Naive B cell (primary cell): Measurements from ENCODE around the gene TEX261. TPM values are rescaled to one million over a fixed set of nuclear protein-coding genes. Genes with fewer than 3 reads are reported as not detected.

Source experiments
- ATAC-seq, 2 donors: fragments of 150-1000 bp; cut with Tn5 transposase; 2 replicates each; pipeline ENCODE4 v1.10.0; 2021; ENCODE audit warnings: low read depth in 2 of 2, mild to moderate bottlenecking in 2 of 2, moderate library complexity in 2 of 2
- DNase-seq: peaks from one replicate; pipeline ENCODE4 v3.0.0; 2022
- H3K27ac Mint-ChIP-seq, 6 donors: one replicate each; pipeline ENCODE4 v1.8.0; 2020 to 2022; ENCODE audit warnings: mild to moderate bottlenecking in 6 of 6, mixed read lengths in 6 of 6, moderate library complexity in 5 of 6, inconsistent platforms in 2 of 6
- H3K27me3 Mint-ChIP-seq, 3 donors: one replicate each; pipeline ENCODE4 v1.8.0; 2021 to 2022; ENCODE audit warnings: mixed read lengths in 3 of 3, mild to moderate bottlenecking in 1 of 3
- H3K36me3 Mint-ChIP-seq, 2 donors: one replicate each; pipeline ENCODE4 v1.8.0; 2020 to 2022; ENCODE audit warnings: mixed read lengths in 2 of 2, inconsistent platforms in 1 of 2, mild to moderate bottlenecking in 1 of 2
- H3K4me1 Mint-ChIP-seq, 3 donors: one replicate each; pipeline ENCODE4 v1.8.0; 2020 to 2022; ENCODE audit warnings: mixed read lengths in 3 of 3, inconsistent platforms in 1 of 3, mild to moderate bottlenecking in 1 of 3, moderate library complexity in 1 of 3
- H3K4me3 Mint-ChIP-seq, 8 donors: one replicate each; pipeline ENCODE4 v1.8.0; 2020 to 2022; ENCODE audit warnings: mild to moderate bottlenecking in 8 of 8, mixed read lengths in 8 of 8, moderate library complexity in 8 of 8, inconsistent platforms in 2 of 8
- H3K9me3 Mint-ChIP-seq, 7 donors: one replicate each; pipeline ENCODE4 v1.8.0; 2020 to 2022; ENCODE audit warnings: mixed read lengths in 7 of 7, mild to moderate bottlenecking in 5 of 7, inconsistent platforms in 2 of 7, moderate library complexity in 1 of 7
- polyA plus RNA-seq, 6 donors: library from polyadenylated mRNA; unstranded; fragments of 300-500 nt; fragmentation: Illumina TruSeq; gene quantifications; one replicate each; pipeline ENCODE4 v1.2.3, GENCODE V29; 2021; ENCODE audit warnings: low read depth in 6 of 6

TEX261 gene
- polyA plus RNA-seq, 6 donors from 2014 or later, result 22.5 to 39.2 (median 31.4) TPM

- H3K4me3 Mint-ChIP-seq, result no peak overlapping the region
- peaks cover 0 to 1% (median 0%) of the 10 kb centered on the region in 7 donors for H3K9me3 Mint-ChIP-seq
- H3K36me3 Mint-ChIP-seq, result no peaks in the 10 kb centered on the region
- no peak overlapping the region for H3K27ac Mint-ChIP-seq
- DNase-seq (no peak), ATAC-seq (no peak)
- no peaks in the 10 kb centered on the region for H3K4me1 Mint-ChIP-seq
- H3K27me3 Mint-ChIP-seq, result peaks cover 21 to 60% (median 55%) of the 10 kb centered on the region in 3 donors
Measured at GRCh38 chr2:70939839-70940580, 54.7 kb downstream of the TEX261 start.

DNA sequence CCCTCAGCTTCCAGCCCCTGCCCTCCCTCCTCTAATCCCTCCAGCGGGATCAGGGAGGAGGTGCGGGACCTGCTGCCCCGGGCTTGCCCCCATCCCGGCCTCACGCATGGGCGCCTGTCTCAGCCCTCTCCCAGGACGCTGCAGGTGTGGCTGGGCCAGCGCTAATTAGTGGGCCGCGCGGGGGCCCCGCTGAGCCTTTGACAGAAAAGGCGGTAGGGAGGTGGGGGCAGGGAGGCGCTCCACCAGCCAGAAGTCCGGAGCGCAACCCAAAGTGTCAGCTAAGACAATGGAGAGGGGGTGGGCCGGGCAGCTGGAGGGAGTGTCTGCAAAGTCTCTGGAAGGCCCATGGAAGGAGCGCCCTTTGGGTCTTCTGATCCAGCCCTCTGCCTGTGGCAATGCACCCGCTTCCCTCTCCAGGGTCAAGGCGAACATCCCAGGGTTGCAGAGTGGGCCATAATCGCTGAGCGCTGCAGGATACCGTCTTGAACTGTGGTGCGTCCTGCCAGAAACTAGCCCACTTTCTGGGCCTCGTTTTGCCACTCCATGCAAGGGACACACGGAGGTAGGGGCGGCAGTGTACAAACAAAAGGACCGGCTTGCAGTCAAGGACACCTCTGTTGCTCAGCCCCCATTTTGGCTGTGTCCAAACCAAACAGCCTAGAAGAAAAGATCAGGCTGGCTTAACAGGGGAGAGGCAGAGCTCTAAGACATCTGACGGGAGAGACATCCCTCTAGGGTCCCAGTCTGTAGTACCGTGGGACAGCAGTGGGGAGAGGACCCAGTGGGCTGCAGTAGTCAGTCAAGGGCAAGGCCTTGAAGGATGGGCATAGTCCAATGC is 55.5 kb downstream of the TEX261 start:
- Mint-ChIP-seq H3K36me3 (no peaks in the 10 kb centered on the region), H3K27ac (no peak overlapping the region), H3K9me3 (peaks cover 0 to 1% (median 0%) of the 10 kb centered on the region in 7 donors), H3K4me3 (no peak overlapping the region), H3K4me1 (no peaks in the 10 kb centered on the region), H3K27me3 (peaks cover 23 to 54% (median 52%) of the 10 kb centered on the region in 3 donors)
- no peak for DNase-seq
- no peak for ATAC-seq

GRCh38 chr2:70938586-70938950 is 56.1 kb downstream of the TEX261 start:
- Mint-ChIP-seq H3K27me3 (peaks cover 23 to 49% (median 48%) of the 10 kb centered on the region in 3 donors), H3K4me3 (no peak overlapping the region), H3K36me3 (no peaks in the 10 kb centered on the region), H3K27ac (no peak overlapping the region), H3K4me1 (no peaks in the 10 kb centered on the region), H3K9me3 (peaks cover 0 to 1% (median 0%) of the 10 kb centered on the region in 7 donors)
- DNase-seq (no peak), ATAC-seq (no peak)

DNA sequence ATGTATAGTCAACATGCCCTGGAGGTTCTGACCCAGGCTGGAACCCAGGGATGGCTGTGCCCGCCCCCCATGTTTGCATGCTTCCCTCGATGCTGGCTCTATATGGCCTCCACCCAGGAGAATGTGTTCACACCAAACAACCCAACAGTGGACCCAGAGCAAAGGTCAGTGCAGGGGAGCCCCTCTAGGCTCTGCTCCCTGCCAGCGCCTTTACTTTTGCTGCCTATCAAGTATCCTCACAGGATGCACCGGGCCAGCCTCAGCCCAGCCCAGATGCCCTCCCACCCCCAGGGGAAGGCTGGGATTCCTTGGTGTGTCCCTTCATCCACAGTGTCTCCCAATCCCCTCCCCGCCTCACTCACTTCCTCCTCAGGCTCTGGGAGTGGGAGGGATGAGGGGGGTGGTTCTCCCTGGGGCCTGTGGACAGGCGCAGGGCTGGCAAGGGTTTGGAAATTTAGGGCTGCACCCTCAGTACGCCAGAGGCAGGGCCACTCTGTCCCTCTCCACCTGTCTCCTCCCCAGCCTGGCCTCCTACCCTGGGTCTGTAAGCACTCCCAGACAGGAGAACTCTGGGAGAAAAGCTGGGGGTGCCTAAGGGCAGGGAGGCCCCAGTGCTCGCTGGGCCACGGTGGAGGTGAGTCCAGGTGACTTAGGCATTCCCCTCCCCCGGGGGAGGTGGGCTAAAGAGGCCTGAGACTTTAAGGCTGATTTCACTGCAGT is 56.6 kb downstream of the TEX261 start:
- Mint-ChIP-seq H3K27me3 (peaks cover 23 to 50% (median 44%) of the 10 kb centered on the region in 3 donors), H3K4me3 (no peak overlapping the region), H3K4me1 (no peaks in the 10 kb centered on the region), H3K9me3 (peaks cover 0 to 1% (median 0%) of the 10 kb centered on the region in 7 donors), H3K36me3 (no peaks in the 10 kb centered on the region), H3K27ac (no peak overlapping the region)
- no peak for DNase-seq
- ATAC-seq, result no peak

DNA sequence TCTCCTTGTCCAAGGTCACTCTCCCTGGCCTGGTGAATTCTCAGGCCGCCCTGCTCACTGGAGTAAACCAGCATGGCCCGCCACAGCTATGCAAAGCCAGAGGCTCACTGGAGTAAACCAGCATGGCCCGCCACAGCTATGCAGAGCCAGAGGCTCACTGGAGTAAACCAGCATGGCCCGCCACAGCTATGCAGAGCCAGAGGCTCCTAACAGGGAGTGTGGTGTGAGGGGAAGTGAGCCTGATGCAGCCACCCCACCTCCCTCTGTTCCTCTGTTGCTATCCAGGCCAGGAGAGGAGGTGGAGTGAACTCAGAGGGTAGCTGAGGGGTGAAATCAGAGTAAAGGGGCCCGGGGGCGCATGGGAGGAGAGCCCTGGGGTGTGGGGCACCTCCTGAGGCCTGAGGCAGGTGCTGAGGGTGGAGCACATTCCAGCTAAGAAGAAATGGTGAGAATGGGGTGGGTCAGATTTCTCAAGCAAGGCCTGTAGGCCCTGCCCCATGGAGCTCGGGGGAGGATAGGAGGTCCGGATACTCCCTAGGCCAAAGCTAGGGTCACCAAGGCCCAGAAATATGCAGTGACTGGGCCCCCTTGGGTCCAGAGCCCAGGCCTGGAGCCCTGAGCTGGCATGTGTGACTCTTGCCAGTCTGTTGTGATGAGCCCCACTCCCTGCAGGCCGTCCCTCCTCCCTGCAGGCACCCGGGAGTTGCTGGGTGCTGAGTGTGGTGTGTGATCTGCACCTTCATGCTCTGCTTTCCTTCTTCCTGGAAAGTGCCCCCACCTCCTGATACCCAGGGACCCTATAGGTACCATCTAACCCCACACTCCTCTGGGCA is 57.5 kb downstream of the TEX261 start:
- Mint-ChIP-seq H3K27me3 (peaks cover 23 to 50% (median 45%) of the 10 kb centered on the region in 3 donors), H3K9me3 (peaks cover 0 to 1% (median 0%) of the 10 kb centered on the region in 7 donors), H3K27ac (no peak overlapping the region), H3K36me3 (no peaks in the 10 kb centered on the region), H3K4me3 (no peak overlapping the region), H3K4me1 (no peaks in the 10 kb centered on the region)
- DNase-seq, result no peak
- no peak for ATAC-seq

- no peak overlapping the region for H3K27ac Mint-ChIP-seq
- peaks cover 0 to under 1% (median 0%) of the 10 kb centered on the region in 7 donors for H3K9me3 Mint-ChIP-seq
- H3K27me3 Mint-ChIP-seq, result peaks cover 20 to 53% (median 42%) of the 10 kb centered on the region in 3 donors
- DNase-seq (no peak), ATAC-seq (no peak)
- no peaks in the 10 kb centered on the region for H3K36me3 Mint-ChIP-seq
- H3K4me3 Mint-ChIP-seq, result no peak overlapping the region
- peaks cover 0 to under 1% (median under 1%) of the 10 kb centered on the region in 3 donors for H3K4me1 Mint-ChIP-seq
Measured at GRCh38 chr2:70936165-70936978, 58.3 kb downstream of the TEX261 start.

Other genes starting within 250 kb of the TEX261 start
- 10 to 100 TPM in 2 of 6 donors, 1 to 10 TPM in 4; 1.9 to 12.5 (median 4.9) TPM for gene ADD2, start 226.7 kb downstream of the TEX261 start, polyA plus RNA-seq
- not detected for gene FIGLA, start 204.2 kb downstream of the TEX261 start, polyA plus RNA-seq
- gene CLEC4F, start 174.3 kb downstream of the TEX261 start, polyA plus RNA-seq, result not detected
- gene CD207, start 159.1 kb downstream of the TEX261 start, polyA plus RNA-seq, result not detected
- not detected for gene VAX2, start 94.3 kb downstream of the TEX261 start, polyA plus RNA-seq
- not detected for gene ATP6V1B1, start 59.0 kb downstream of the TEX261 start, polyA plus RNA-seq
- not detected for gene ANKRD53, start 16.2 kb downstream of the TEX261 start, polyA plus RNA-seq
- gene NAGK, start 73.8 kb upstream of the TEX261 start, polyA plus RNA-seq, result 100 to 1,000 TPM in 3 of 6 donors, 10 to 100 TPM in 3; 74.8 to 140 (median 101) TPM
- 10 to 100 TPM; 15.1 to 39.2 (median 30.3) TPM for gene MCEE, start 135.4 kb upstream of the TEX261 start, polyA plus RNA-seq
- gene MPHOSPH10, start 135.8 kb upstream of the TEX261 start, polyA plus RNA-seq, result 10 to 100 TPM; 10.5 to 27.4 (median 22.2) TPM
- gene PAIP2B, start 232.2 kb upstream of the TEX261 start, polyA plus RNA-seq, result 1 to 10 TPM; 3.5 to 7.3 (median 5.1) TPM